Thyroid gland (tissue), 4 donors: ENCODE measurements around the gene GABRA5. TPM values are rescaled to one million over a fixed set of nuclear protein-coding genes. Genes with fewer than 3 reads are reported as not detected.
A peak's percentile ranks its signal among the peaks of the same experiment; 100 is the strongest.
"Not testable (repeated sequence)": the region's sequence is repeated elsewhere in the genome, so short reads cannot be mapped to it uniquely, and the experiment has no call there.

Source experiments
- DNase-seq, 2 donors: peaks; one replicate each; pipeline ENCODE4 v3.0.0-alpha.2; 2019
- H3K27ac ChIP-seq, 3 donors: fragments of 200-600 bp; sonication (generic); 1 replicate in 2 of 3; 2 replicates in 1 of 3; pipeline ENCODE4 v1.5.1; 2016 to 2019; ENCODE audit warnings: mild to moderate bottlenecking in 1 of 3, moderate library complexity in 1 of 3
- H3K27me3 ChIP-seq: fragments of 200-600 bp; sonication (generic); one replicate; pipeline ENCODE4 v1.5.1; 2019
- H3K36me3 ChIP-seq, 2 donors: fragments of 200-600 bp; sonication (generic); one replicate each; pipeline ENCODE4 v1.5.1; 2016 to 2019
- H3K4me1 ChIP-seq, 2 donors: fragments of 200-600 bp; sonication (generic); one replicate each; pipeline ENCODE4 v1.5.1; 2017 to 2019
- H3K4me3 ChIP-seq, 3 donors: fragments of 200-600 bp; sonication (generic); replicated peaks in 1 of 3; 1 replicate in 2 of 3; 2 replicates in 1 of 3; pipeline ENCODE4 v1.5.1; 2016; ENCODE audit warnings: mild to moderate bottlenecking in 1 of 3
- H3K9me3 ChIP-seq: fragments of 200-600 bp; sonication (generic); one replicate; pipeline ENCODE4 v1.5.1; 2017
- CTCF ChIP-seq, 6 experiments: fragments of 200-600 bp in 3 of 6; fragments of 450-650 bp in 3 of 6; sonication (generic) in 3 of 6; IDR thresholded peaks; one replicate each; pipeline ENCODE4 v1.5.1; 2016 to 2019; ENCODE audit warnings: antibody characterized with exemption in 6 of 6, mild to moderate bottlenecking in 2 of 6, inconsistent platforms in 1 of 6, moderate library complexity in 1 of 6
- POLR2A ChIP-seq, 2 donors: fragments of 450-650 bp; IDR thresholded peaks; one replicate each; pipeline ENCODE4 v1.6.1; 2017; ENCODE audit warnings: antibody characterized with exemption in 2 of 2, mild to moderate bottlenecking in 2 of 2, moderate library complexity in 1 of 2
- WGBS, 2 donors: methylation state at CpG; one replicate each; pipeline ENCODE4 v1.1.5; 2017; 5-methylcytosine and 5-hydroxymethylcytosine counted together
- intact Hi-C: fragments of 100-400 bp; cut with DNase I; formaldehyde crosslinking; loops from one replicate; pipeline ENCODE4 v1.15.1; 2023
- total RNA-seq, 4 donors: library from RNA; depleted of rRNA; stranded (reverse); fragments of >200 nt; gene quantifications; one replicate each; pipeline ENCODE4 v1.2.3, GENCODE V29; 2016

GABRA5 gene
- total RNA-seq: 1 to 10 TPM in 1 of 4 donors, not detected in 3; 5.7 TPM

- peak; percentile 54 to 63 for DNase-seq
- Histone ChIP-seq H3K4me3 (no peak within 1 kb of the TSS), H3K9me3 (no peaks in the 10 kb centered on the region), H3K4me1 (peaks cover 0 to 13% of the 10 kb centered on the region in 2 donors), H3K27ac (no peak within 1 kb of the TSS), H3K36me3 (no peaks in the 10 kb centered on the region), H3K27me3 (peaks cover 5% of the 10 kb centered on the region)
- peak in 4 of 6 experiments; percentile 37 to 68 (median 49) for TF ChIP-seq CTCF (IDR thresholded peaks at IDR 0.05)
- TF ChIP-seq POLR2A (IDR thresholded peaks at IDR 0.05): no peak
- intact Hi-C loops: loop anchor here (10.0 kb wide), 1 partner anchor 1362 kb away; no protein-coding TSS in a partner anchor
- 18 to 27% methylated on average over 20 to 26 of the region's 63 CpGs for WGBS, 2 donors
Observed at GRCh38 chr15:26866298-26867199, at the start of gene GABRA5. Gene GABRA5 (plus strand): TSS chr15:26867062. CDS start chr15:26869249, 2,187 bp downstream.

GRCh38 chr15:26831191-26831590 is 35.7 kb upstream of the GABRA5 start:
- H3K36me3 ChIP-seq, DNase-seq, H3K4me1 ChIP-seq, intact Hi-C loops, H3K27me3 ChIP-seq, H3K4me3 ChIP-seq, H3K9me3 ChIP-seq, H3K27ac ChIP-seq: not testable (repeated sequence)
- 92 to 98% methylated on average over 29 to 32 of the region's 36 CpGs for WGBS, 2 donors

DNA sequence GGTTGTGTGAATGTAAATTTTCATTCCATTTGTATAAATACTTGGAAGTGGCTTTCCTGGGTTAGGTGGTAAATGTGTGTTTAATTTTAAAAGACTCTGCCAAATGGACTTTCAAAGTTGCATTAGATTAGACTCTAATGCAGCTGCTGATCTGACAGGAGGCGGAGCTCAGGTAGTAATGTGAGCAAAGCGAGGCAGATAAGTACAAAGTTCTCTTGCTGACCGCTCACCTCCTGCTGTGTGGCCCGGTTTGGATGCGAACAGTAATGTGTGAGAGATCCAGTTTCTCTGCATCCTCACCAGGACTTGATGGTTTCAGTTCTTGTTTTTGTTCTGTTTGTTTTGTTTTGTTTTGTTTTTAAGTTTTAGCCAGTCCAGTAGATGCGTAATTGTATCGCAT is 34.9 kb upstream of the GABRA5 start:
- intact Hi-C loops: no loop called here
- WGBS, 2 donors: 94 to 96% methylated on average over 7 of the region's 7 CpGs

DNA sequence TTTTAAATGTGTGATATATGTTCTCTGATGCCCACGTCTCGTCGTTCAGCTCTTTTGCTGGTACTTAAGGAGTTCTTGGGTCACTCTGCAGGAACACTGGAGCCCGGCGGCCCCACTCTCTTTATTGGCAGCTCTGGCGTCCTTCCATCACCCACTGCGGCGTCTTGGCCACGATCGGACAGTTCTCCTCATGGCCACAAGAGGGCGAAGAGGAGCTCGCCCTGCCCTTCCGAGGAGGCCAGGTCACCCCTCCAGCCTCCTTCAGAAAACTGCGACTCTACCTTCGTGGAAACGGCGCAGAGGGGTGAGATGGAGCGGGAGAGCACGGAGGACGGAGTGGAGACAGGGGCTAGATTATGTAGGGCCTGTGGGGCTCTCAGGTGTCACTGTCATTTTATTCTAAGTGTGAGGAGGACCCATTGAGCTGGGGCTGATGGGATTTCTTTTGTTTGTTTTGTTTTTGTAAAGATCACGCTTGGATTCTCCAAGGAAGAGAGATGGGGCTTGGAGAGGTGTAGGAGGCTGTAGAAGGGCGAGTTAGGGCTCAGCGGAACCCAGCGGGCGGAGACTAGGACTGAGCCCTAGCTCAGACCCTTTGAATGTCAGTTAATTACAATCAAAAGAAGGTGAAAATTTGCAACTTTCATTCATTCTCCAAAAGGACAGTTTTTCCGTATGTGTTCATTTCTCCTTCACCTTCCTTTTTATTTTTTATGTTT is 28.0 kb upstream of the GABRA5 start:
- Histone ChIP-seq H3K36me3 (no peaks in the 10 kb centered on the region), H3K4me3 (no peak overlapping the region), H3K27me3 (no peaks in the 10 kb centered on the region), H3K4me1 (no peaks in the 10 kb centered on the region), H3K9me3 (no peaks in the 10 kb centered on the region), H3K27ac (no peak overlapping the region)
- DNase-seq: peak; percentile 9 to 14
- TF ChIP-seq POLR2A (IDR thresholded peaks at IDR 0.05) (no peak), CTCF (IDR thresholded peaks at IDR 0.05) (peak; percentile 26 to 58 (median 41))
- intact Hi-C loops: no loop called here
- 66% methylated on average over 26 of the region's 26 CpGs for WGBS, 2 donors

More for the DNA sequence above, 34.9 kb upstream of the GABRA5 start:
- Histone ChIP-seq H3K4me1 (no peaks in the 10 kb centered on the region), H3K27ac (no peak overlapping the region), H3K36me3 (no peaks in the 10 kb centered on the region), H3K9me3 (no peaks in the 10 kb centered on the region), H3K4me3 (no peak overlapping the region), H3K27me3 (no peaks in the 10 kb centered on the region)
- DNase-seq: no peak
- TF ChIP-seq CTCF (IDR thresholded peaks at IDR 0.05): no peak
- TF ChIP-seq POLR2A (IDR thresholded peaks at IDR 0.05): no peak

DNA sequence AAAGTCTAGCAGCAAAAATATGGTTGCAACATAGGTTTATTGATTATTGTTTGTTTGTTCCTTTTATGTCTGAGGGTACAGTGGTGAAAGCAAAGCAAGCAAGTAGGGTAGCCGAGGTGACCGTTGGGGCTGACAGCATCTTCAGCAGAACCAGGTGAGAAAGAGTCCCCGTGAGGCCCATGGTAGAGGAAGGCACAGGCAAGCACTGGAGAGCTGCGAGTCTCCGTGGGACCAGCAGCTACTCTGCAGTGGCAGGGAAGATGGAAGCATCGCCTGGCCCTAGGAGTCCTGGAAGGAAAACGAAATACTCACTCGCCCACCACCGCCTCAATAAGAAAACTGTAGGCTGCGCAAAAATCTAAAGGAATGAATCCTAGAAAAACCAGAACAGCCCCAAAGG is 25.3 kb upstream of the GABRA5 start:
- no peak overlapping the region for H3K27ac ChIP-seq
- no peak overlapping the region for H3K4me3 ChIP-seq
- 49 to 56% methylated on average over 10 of the region's 10 CpGs for WGBS, 2 donors
- TF ChIP-seq CTCF (IDR thresholded peaks at IDR 0.05) (no peak), POLR2A (IDR thresholded peaks at IDR 0.05) (no peak)
- no peaks in the 10 kb centered on the region for H3K9me3 ChIP-seq
- H3K4me1 ChIP-seq: no peaks in the 10 kb centered on the region
- no peaks in the 10 kb centered on the region for H3K36me3 ChIP-seq
- no peaks in the 10 kb centered on the region for H3K27me3 ChIP-seq
- DNase-seq: no peak
- intact Hi-C loops: no loop called here
